MM.1S (cell line): ENCODE measurements around the gene NPHP1.
"Not testable (repeated sequence)": the region's sequence is repeated elsewhere in the genome, so short reads cannot be mapped to it uniquely, and the experiment has no call there.

Experiments used
- EZH2phosphoT487 ChIP-seq: fragments of 300-600 bp; sonication (generic); IDR thresholded peaks from 2 replicates; pipeline ENCODE4 v1.6.1; 2018; ENCODE audit warnings: antibody characterized with exemption, low read length
- TF ChIP-seq, protein P1 (sequence below): fragments of 300-600 bp; sonication (generic); IDR thresholded peaks from 2 replicates; pipeline ENCODE4 v1.5.1; 2016; ENCODE audit warnings: antibody characterized with exemption, low read length, mixed read lengths

DNA sequence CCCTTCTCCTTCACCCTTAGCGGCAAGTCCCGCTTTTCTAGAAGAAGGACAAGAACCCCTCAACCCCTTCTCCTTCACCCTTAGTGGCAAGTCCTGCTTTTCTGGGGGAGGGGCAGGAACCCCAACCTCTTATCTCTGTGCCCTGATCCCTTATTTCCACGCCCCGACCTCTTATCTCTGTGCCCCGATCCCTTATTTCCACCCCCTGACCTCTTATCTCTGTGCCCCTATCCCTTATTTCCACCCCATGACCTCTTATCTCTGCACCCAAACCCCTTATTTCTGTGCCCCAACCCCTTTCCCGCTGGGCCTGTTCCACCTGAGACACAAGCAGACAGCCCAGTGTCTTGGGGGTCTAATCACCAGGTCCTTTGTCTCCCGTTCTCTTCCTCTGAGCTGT lies 14.1 kb upstream of the NPHP1 start:
- TF ChIP-seq, protein P1, sequence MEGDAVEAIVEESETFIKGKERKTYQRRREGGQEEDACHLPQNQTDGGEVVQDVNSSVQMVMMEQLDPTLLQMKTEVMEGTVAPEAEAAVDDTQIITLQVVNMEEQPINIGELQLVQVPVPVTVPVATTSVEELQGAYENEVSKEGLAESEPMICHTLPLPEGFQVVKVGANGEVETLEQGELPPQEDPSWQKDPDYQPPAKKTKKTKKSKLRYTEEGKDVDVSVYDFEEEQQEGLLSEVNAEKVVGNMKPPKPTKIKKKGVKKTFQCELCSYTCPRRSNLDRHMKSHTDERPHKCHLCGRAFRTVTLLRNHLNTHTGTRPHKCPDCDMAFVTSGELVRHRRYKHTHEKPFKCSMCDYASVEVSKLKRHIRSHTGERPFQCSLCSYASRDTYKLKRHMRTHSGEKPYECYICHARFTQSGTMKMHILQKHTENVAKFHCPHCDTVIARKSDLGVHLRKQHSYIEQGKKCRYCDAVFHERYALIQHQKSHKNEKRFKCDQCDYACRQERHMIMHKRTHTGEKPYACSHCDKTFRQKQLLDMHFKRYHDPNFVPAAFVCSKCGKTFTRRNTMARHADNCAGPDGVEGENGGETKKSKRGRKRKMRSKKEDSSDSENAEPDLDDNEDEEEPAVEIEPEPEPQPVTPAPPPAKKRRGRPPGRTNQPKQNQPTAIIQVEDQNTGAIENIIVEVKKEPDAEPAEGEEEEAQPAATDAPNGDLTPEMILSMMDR, result not testable (repeated sequence)
- TF ChIP-seq EZH2phosphoT487, result not testable (repeated sequence)
